Gastrocnemius medialis (tissue), 4 donors: Measurements from ENCODE around the gene CALML3.

Experiments
- POLR2A ChIP-seq, 2 donors: fragments of 450-650 bp; IDR thresholded peaks; one replicate each; pipeline ENCODE4 v1.6.1; 2017; ENCODE audit warnings: antibody characterized with exemption in 2 of 2, mild to moderate bottlenecking in 2 of 2, moderate library complexity in 2 of 2
- TF ChIP-seq, protein P1 (sequence below), 5 experiments: fragments of 450-650 bp in 3 of 5; fragments of 200-600 bp in 2 of 5; sonication (generic) in 2 of 5; IDR thresholded peaks in 4 of 5; conservative IDR thresholded peaks in 1 of 5; 1 replicate in 4 of 5; 2 replicates in 1 of 5; pipeline ENCODE4 v1.5.1; 2016 to 2019; ENCODE audit warnings: antibody characterized with exemption in 5 of 5, mild to moderate bottlenecking in 3 of 5, moderate library complexity in 3 of 5

DNA sequence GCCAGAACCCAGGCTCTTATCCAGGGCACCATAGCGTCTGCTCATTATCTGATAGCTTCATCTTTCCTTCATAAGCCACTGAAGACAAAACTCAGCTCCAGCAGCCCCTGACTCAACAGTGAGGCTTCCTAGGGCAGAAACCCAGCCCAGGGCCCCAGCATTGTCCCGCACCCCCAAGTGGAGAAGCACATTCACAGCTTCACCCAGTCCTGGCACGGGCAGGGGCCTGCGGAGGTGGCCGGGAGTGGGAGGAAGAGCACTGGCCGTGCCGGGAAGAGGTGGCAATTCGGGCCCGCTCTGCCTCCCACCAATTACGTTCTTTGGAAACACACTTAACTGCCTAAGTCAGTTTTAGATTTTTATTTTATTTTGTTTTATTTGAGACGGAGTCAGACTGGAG lies 15.1 kb upstream of the CALML3 start:
- no peak for TF ChIP-seq POLR2A (IDR thresholded peaks at IDR 0.05)
- TF ChIP-seq, protein P1, sequence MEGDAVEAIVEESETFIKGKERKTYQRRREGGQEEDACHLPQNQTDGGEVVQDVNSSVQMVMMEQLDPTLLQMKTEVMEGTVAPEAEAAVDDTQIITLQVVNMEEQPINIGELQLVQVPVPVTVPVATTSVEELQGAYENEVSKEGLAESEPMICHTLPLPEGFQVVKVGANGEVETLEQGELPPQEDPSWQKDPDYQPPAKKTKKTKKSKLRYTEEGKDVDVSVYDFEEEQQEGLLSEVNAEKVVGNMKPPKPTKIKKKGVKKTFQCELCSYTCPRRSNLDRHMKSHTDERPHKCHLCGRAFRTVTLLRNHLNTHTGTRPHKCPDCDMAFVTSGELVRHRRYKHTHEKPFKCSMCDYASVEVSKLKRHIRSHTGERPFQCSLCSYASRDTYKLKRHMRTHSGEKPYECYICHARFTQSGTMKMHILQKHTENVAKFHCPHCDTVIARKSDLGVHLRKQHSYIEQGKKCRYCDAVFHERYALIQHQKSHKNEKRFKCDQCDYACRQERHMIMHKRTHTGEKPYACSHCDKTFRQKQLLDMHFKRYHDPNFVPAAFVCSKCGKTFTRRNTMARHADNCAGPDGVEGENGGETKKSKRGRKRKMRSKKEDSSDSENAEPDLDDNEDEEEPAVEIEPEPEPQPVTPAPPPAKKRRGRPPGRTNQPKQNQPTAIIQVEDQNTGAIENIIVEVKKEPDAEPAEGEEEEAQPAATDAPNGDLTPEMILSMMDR (IDR thresholded peaks at IDR 0.05 in 4 of 5, conservative IDR thresholded peaks at IDR 0.05 in 1 of 5) = no peak
